Astrocyte (in vitro differentiated cells and primary cell): ENCODE measurements around the gene STRIP1. TPM values are rescaled to one million over a fixed set of nuclear protein-coding genes. Genes with fewer than 3 reads are reported as not detected.

ENCODE experiments used
- DNase-seq: peaks from one replicate; pipeline ENCODE4 v3.0.0-alpha.2; 2010; ENCODE audit warnings: low read depth
- FAIRE-seq: peaks from 2 replicates; lab custom pipeline; 2011; peaks lifted over from hg19 to GRCh38; lab: Jason Lieb, UNC
- H2AFZ ChIP-seq: 2 replicates; pipeline ENCODE4 v1.6.0; 2012; ENCODE audit warnings: low read depth, low read length, inconsistent platforms
- H3K27ac ChIP-seq: 2 replicates; pipeline ENCODE4 v1.5.1; 2011; ENCODE audit warnings: low read depth, low read length, inconsistent platforms
- H3K27me3 ChIP-seq: 2 replicates; pipeline ENCODE4 v1.6.0; 2011; ENCODE audit warnings: low read length, inconsistent platforms; ENCODE audit not compliant: insufficient read depth
- H3K36me3 ChIP-seq: 2 replicates; pipeline ENCODE4 v1.5.1; 2011; ENCODE audit warnings: low read length, inconsistent platforms; ENCODE audit not compliant: insufficient read depth
- H3K4me1 ChIP-seq: 2 replicates; pipeline ENCODE4 v1.5.1; 2011; ENCODE audit warnings: low read length, inconsistent platforms; ENCODE audit not compliant: insufficient read depth
- H3K4me2 ChIP-seq: 2 replicates; pipeline ENCODE4 v1.6.0; 2012; ENCODE audit warnings: low read length, inconsistent platforms
- H3K4me3 ChIP-seq: 2 replicates; pipeline ENCODE4 v1.5.1; 2011; ENCODE audit warnings: low read depth, mild to moderate bottlenecking, low read length, inconsistent platforms; ENCODE audit not compliant: insufficient read depth
- H3K79me2 ChIP-seq: 2 replicates; pipeline ENCODE4 v1.6.0; 2012; ENCODE audit warnings: mild to moderate bottlenecking, low read length, inconsistent platforms; ENCODE audit not compliant: insufficient read depth
- H3K9ac ChIP-seq: 2 replicates; pipeline ENCODE4 v1.6.0; 2012; ENCODE audit warnings: mild to moderate bottlenecking, low read length, inconsistent platforms
- H3K9me3 ChIP-seq: 2 replicates; pipeline ENCODE4 v1.5.1; 2012; ENCODE audit warnings: low read depth, mild to moderate bottlenecking, low read length, inconsistent platforms; ENCODE audit not compliant: insufficient read depth
- H4K20me1 ChIP-seq: 2 replicates; pipeline ENCODE4 v1.6.0; 2012; ENCODE audit warnings: low read length, inconsistent platforms; ENCODE audit not compliant: insufficient read depth
- H3K27ac Mint-ChIP-seq: one replicate; pipeline ENCODE4 v1.8.0; 2021; ENCODE audit warnings: mild to moderate bottlenecking, mixed read lengths; ENCODE audit not compliant: unreplicated experiment
- H3K27me3 Mint-ChIP-seq: one replicate; pipeline ENCODE4 v1.8.0; 2021; ENCODE audit warnings: low read depth, mixed read lengths; ENCODE audit not compliant: unreplicated experiment
- H3K36me3 Mint-ChIP-seq: one replicate; pipeline ENCODE4 v1.8.0; 2021; ENCODE audit warnings: low read depth, mixed read lengths; ENCODE audit not compliant: unreplicated experiment
- H3K4me1 Mint-ChIP-seq: one replicate; pipeline ENCODE4 v1.8.0; 2021; ENCODE audit warnings: low read depth, mixed read lengths; ENCODE audit not compliant: unreplicated experiment
- H3K4me3 Mint-ChIP-seq: one replicate; pipeline ENCODE4 v1.8.0; 2021; ENCODE audit warnings: mild to moderate bottlenecking, moderate library complexity, mixed read lengths; ENCODE audit not compliant: unreplicated experiment
- H3K9me3 Mint-ChIP-seq: one replicate; pipeline ENCODE4 v1.8.0; 2021; ENCODE audit warnings: mild to moderate bottlenecking, mixed read lengths; ENCODE audit not compliant: unreplicated experiment
- EZH2 ChIP-seq: IDR thresholded peaks from 2 replicates; pipeline ENCODE4 v1.6.1; 2012; ENCODE audit warnings: mild to moderate bottlenecking, low read length, inconsistent platforms; ENCODE audit not compliant: insufficient read depth
- total RNA-seq: library from RNA; stranded (reverse); gene quantifications from 2 replicates; pipeline ENCODE4 v1.2.1, GENCODE V29; 2021
- TF ChIP-seq, protein P1 (sequence below): IDR thresholded peaks from 2 replicates; pipeline ENCODE4 v1.5.1; 2011; ENCODE audit warnings: low read depth, mild to moderate bottlenecking, inconsistent platforms, low read length, moderate library complexity; ENCODE audit not compliant: insufficient read depth

The STRIP1 gene
- total RNA-seq, 1 donor from 2014 or later: 40.8 TPM

DNA sequence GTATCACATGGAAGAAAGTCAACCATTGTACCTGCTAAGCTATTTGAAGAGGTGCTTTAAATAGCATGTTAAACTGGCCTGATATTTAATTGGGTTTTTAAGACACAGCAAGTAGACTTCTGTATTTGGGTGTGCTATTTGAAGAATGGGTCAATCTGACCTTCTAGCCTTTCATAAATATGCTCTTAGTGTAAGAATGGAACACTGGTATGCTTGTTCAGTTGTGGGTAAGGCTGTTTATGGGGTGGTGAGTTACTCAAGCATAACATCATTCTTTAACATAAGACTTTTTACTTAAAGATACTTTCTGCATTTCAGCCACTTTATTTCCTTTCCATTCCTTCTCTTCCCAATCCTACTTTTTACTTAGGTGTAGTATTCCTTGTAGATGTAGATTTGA lies 28.5 kb upstream of the STRIP1 start:
- Histone ChIP-seq H3K27me3 (no peaks in the 10 kb centered on the region), H3K4me3 (no peak overlapping the region), H3K36me3 (peaks cover 24% of the 10 kb centered on the region), H3K4me2 (peak overlapping the region; percentile 83), H2AFZ (no peak overlapping the region), H3K9me3 (no peaks in the 10 kb centered on the region), H4K20me1 (peaks cover 48% of the 10 kb centered on the region), H3K79me2 (peaks cover 64% of the 10 kb centered on the region), H3K27ac (no peak overlapping the region), H3K9ac (no peak overlapping the region), H3K4me1 (peaks cover 31% of the 10 kb centered on the region)
- FAIRE-seq (no peak), DNase-seq (peak; percentile 40)
- peaks cover 61% of the 10 kb centered on the region for H3K4me1 Mint-ChIP-seq
- TF ChIP-seq, protein P1, sequence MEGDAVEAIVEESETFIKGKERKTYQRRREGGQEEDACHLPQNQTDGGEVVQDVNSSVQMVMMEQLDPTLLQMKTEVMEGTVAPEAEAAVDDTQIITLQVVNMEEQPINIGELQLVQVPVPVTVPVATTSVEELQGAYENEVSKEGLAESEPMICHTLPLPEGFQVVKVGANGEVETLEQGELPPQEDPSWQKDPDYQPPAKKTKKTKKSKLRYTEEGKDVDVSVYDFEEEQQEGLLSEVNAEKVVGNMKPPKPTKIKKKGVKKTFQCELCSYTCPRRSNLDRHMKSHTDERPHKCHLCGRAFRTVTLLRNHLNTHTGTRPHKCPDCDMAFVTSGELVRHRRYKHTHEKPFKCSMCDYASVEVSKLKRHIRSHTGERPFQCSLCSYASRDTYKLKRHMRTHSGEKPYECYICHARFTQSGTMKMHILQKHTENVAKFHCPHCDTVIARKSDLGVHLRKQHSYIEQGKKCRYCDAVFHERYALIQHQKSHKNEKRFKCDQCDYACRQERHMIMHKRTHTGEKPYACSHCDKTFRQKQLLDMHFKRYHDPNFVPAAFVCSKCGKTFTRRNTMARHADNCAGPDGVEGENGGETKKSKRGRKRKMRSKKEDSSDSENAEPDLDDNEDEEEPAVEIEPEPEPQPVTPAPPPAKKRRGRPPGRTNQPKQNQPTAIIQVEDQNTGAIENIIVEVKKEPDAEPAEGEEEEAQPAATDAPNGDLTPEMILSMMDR: no peak
- TF ChIP-seq EZH2: no peak
- H3K4me3 Mint-ChIP-seq: peak overlapping the region; percentile 82
- no peaks in the 10 kb centered on the region for H3K27me3 Mint-ChIP-seq
- H3K27ac Mint-ChIP-seq: no peak overlapping the region
- peaks cover 4% of the 10 kb centered on the region for H3K36me3 Mint-ChIP-seq
- no peaks in the 10 kb centered on the region for H3K9me3 Mint-ChIP-seq

DNA sequence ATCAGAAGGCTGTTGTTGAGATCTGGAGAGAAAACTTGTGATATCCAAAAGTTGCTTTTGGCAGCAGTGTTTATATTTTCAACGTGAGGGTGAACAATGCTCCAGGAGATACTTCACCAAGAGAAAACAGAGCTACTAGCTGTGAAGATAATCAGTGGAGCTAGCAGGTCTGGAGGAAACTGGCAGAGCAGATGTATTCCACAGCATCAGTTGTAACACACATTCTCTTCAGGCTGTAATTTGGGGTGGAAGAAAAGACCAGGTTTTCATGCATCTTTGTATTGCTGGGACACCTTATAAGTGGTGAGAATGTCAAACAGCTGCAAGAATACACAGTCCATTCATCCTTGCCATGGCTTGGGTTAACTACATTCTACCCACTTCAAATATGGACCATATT lies 27.9 kb upstream of the STRIP1 start:
- TF ChIP-seq EZH2: no peak
- TF ChIP-seq, protein P1: no peak
- H3K4me2 ChIP-seq: no peak overlapping the region
- H3K27me3 ChIP-seq: no peaks in the 10 kb centered on the region
- FAIRE-seq: no peak
- peaks cover 29% of the 10 kb centered on the region for H3K36me3 ChIP-seq
- H4K20me1 ChIP-seq: peaks cover 53% of the 10 kb centered on the region
- H3K9me3 Mint-ChIP-seq: no peaks in the 10 kb centered on the region
- peak overlapping the region; percentile 67 for H3K27ac Mint-ChIP-seq
- H3K4me3 ChIP-seq: no peak overlapping the region
- H3K36me3 Mint-ChIP-seq: peaks cover 7% of the 10 kb centered on the region
- DNase-seq: no peak
- H3K9ac ChIP-seq: no peak overlapping the region
- H3K27ac ChIP-seq: no peak overlapping the region
- H3K9me3 ChIP-seq: no peaks in the 10 kb centered on the region
- peak overlapping the region; percentile 82 for H3K4me3 Mint-ChIP-seq
- peaks cover 31% of the 10 kb centered on the region for H3K4me1 ChIP-seq
- H3K4me1 Mint-ChIP-seq: peaks cover 62% of the 10 kb centered on the region
- no peaks in the 10 kb centered on the region for H3K27me3 Mint-ChIP-seq
- H2AFZ ChIP-seq: no peak overlapping the region
- H3K79me2 ChIP-seq: peaks cover 61% of the 10 kb centered on the region

DNA sequence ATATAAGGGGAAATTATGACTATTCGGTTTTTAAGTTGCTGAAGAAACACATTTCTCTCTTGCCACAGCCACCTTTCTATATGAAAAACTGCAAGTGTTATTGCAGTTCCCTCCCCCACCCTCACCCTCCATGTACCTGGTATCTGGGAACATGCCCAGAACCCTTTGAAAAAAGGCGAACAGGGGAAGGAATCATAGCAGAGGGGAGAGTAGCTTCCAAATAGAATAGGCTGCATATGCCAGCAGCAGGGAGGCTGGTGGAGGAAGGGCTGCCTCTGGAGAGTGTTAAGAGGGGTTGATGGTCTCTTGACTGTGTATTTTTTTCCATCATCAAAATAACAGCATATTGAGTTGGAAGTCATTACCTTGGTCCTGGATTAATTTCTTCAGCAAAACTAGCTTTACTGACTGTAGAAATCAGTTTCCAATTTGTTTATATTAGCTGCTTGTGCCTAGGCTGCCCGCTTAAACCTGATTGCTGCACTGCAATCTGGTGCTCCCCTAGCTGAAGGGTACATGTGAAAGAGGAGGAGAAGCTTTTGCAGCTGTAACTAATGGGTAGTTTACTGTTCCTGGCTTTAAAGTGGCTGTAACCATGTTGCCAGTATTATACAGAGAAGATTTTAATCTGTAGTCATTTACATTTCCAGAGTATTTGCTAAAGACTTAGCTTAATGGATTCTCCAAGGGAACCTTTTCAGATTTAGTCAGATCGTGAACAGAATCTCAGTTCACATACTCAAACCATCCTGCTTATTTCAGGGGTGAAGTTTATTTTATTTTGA lies 27.2 kb upstream of the STRIP1 start:
- H4K20me1 ChIP-seq: peaks cover 59% of the 10 kb centered on the region
- H3K4me1 ChIP-seq: peaks cover 30% of the 10 kb centered on the region
- H2AFZ ChIP-seq: no peak overlapping the region
- DNase-seq (no peak), FAIRE-seq (no peak)
- no peak overlapping the region for H3K4me3 ChIP-seq
- H3K9me3 ChIP-seq: no peaks in the 10 kb centered on the region
- H3K9ac ChIP-seq: no peak overlapping the region
- peaks cover 54% of the 10 kb centered on the region for H3K79me2 ChIP-seq
- peak overlapping the region; percentile 63 for H3K4me3 Mint-ChIP-seq
- no peaks in the 10 kb centered on the region for H3K27me3 Mint-ChIP-seq
- H3K4me2 ChIP-seq: no peak overlapping the region
- H3K36me3 ChIP-seq: peaks cover 32% of the 10 kb centered on the region
- no peak overlapping the region for H3K27ac ChIP-seq
- no peak overlapping the region for H3K27ac Mint-ChIP-seq
- TF ChIP-seq, protein P1: no peak
- TF ChIP-seq EZH2: no peak
- H3K27me3 ChIP-seq: no peaks in the 10 kb centered on the region
- H3K4me1 Mint-ChIP-seq: peaks cover 67% of the 10 kb centered on the region
- no peaks in the 10 kb centered on the region for H3K9me3 Mint-ChIP-seq
- peaks cover 7% of the 10 kb centered on the region for H3K36me3 Mint-ChIP-seq
